Neuronal stem cell (in vitro differentiated cells): Measurements from ENCODE around the gene EIF2AK3. TPM values are rescaled to one million over a fixed set of nuclear protein-coding genes. Genes with fewer than 3 reads are reported as not detected.

Experiments
- DNase-seq: peaks from one replicate; pipeline ENCODE4 v3.0.0-alpha.2; 2013; ENCODE audit warnings: low spot score
- H2AFZ ChIP-seq: one replicate; pipeline ENCODE4 v1.6.1; 2013; ENCODE audit warnings: mild to moderate bottlenecking, low read length, inconsistent platforms
- H2AK5ac ChIP-seq: 2 replicates; pipeline ENCODE4 v1.6.1; 2013; ENCODE audit warnings: low read depth, mild to moderate bottlenecking, inconsistent platforms, low read length, moderate library complexity, mixed read lengths
- H2BK120ac ChIP-seq: 2 replicates; pipeline ENCODE4 v1.6.1; 2013; ENCODE audit warnings: low read depth, mild to moderate bottlenecking, inconsistent platforms, low read length, moderate library complexity, mixed read lengths
- H2BK12ac ChIP-seq: one replicate; pipeline ENCODE4 v1.6.1; 2013; ENCODE audit warnings: low read length, inconsistent platforms
- H2BK15ac ChIP-seq: 2 replicates; pipeline ENCODE4 v1.6.1; 2013; ENCODE audit warnings: mild to moderate bottlenecking, low read length, inconsistent platforms, mixed read lengths
- H2BK5ac ChIP-seq: one replicate; pipeline ENCODE4 v1.6.1; 2013; ENCODE audit warnings: inconsistent platforms, mild to moderate bottlenecking, low read length, moderate library complexity
- H3K14ac ChIP-seq: one replicate; pipeline ENCODE4 v1.6.1; 2013; ENCODE audit warnings: low read length, inconsistent platforms
- H3K18ac ChIP-seq: 2 replicates; pipeline ENCODE4 v1.6.1; 2013; ENCODE audit warnings: low read length, inconsistent platforms
- H3K23ac ChIP-seq: 2 replicates; pipeline ENCODE4 v1.6.1; 2013; ENCODE audit warnings: low read depth, mild to moderate bottlenecking, mixed read lengths, low read length, inconsistent platforms; ENCODE audit not compliant: poor library complexity
- H3K27ac ChIP-seq: replicated peaks from 3 replicates; pipeline ENCODE4 v1.5.1; 2013; ENCODE audit warnings: low read length, inconsistent platforms
- H3K27me3 ChIP-seq, 3 experiments: 2 replicates each; pipeline ENCODE4 v1.6.1; 2013; ENCODE audit warnings: low read length in 3 of 3, mild to moderate bottlenecking in 2 of 3, inconsistent platforms in 1 of 3, low read depth in 1 of 3, mixed read lengths in 1 of 3, moderate library complexity in 1 of 3; ENCODE audit not compliant: control insufficient read depth in 3 of 3, insufficient read depth in 3 of 3
- H3K36me3 ChIP-seq, 2 donors: replicated peaks in 1 of 2; 2 replicates each; pipeline ENCODE4 v1.6.1; 2013; ENCODE audit warnings: low read length in 2 of 2; ENCODE audit not compliant: control insufficient read depth in 2 of 2, insufficient read depth in 2 of 2
- H3K4ac ChIP-seq: 2 replicates; pipeline ENCODE4 v1.6.1; 2013; ENCODE audit warnings: inconsistent platforms, mild to moderate bottlenecking, low read length, moderate library complexity
- H3K4me1 ChIP-seq, 2 donors: 1 replicate in 1 of 2; 2 replicates in 1 of 2; pipeline ENCODE4 v1.6.1; 2013; ENCODE audit warnings: low read length in 2 of 2, low read depth in 1 of 2; ENCODE audit not compliant: control insufficient read depth in 2 of 2, insufficient read depth in 1 of 2
- H3K4me2 ChIP-seq: one replicate; pipeline ENCODE4 v1.6.1; 2013; ENCODE audit warnings: mild to moderate bottlenecking, low read length, inconsistent platforms; ENCODE audit not compliant: insufficient read depth, poor library complexity, severe bottlenecking
- H3K4me3 ChIP-seq, 2 donors: 2 replicates each; pipeline ENCODE4 v1.5.1; 2013; ENCODE audit warnings: low read length in 2 of 2, mild to moderate bottlenecking in 2 of 2, inconsistent platforms in 1 of 2, moderate library complexity in 1 of 2
- H3K79me1 ChIP-seq: one replicate; pipeline ENCODE4 v1.6.1; 2013; ENCODE audit warnings: low read depth, mild to moderate bottlenecking, inconsistent platforms, low read length, moderate library complexity
- H3K9ac ChIP-seq: one replicate; pipeline ENCODE4 v1.6.1; 2013; ENCODE audit warnings: mild to moderate bottlenecking, low read depth, low read length, inconsistent platforms; ENCODE audit not compliant: poor library complexity
- H3K9me3 ChIP-seq, 2 donors: replicated peaks in 1 of 2; 2 replicates each; pipeline versions ENCODE3 to v1.6.1; 2013; ENCODE audit warnings: low read length in 2 of 2, mild to moderate bottlenecking in 2 of 2, inconsistent platforms in 1 of 2, low read depth in 1 of 2, mixed read lengths in 1 of 2, moderate library complexity in 1 of 2; ENCODE audit not compliant: control insufficient read depth in 2 of 2, insufficient read depth in 1 of 2
- H4K8ac ChIP-seq: one replicate; pipeline ENCODE4 v1.6.1; 2013; ENCODE audit warnings: low read depth, mild to moderate bottlenecking, inconsistent platforms, low read length, moderate library complexity
- H4K91ac ChIP-seq: one replicate; pipeline ENCODE4 v1.6.1; 2013; ENCODE audit warnings: low read length, low read depth, mild to moderate bottlenecking, inconsistent platforms; ENCODE audit not compliant: poor library complexity
- WGBS, 2 donors: extraction: QIAGEN DNeasy Blood & Tissue Kit; methylation state at CpG; one replicate each; pipeline ENCODE4 v1.1.7; 2013; ENCODE audit warnings: missing lambda C conversion rate in 2 of 2, mixed read lengths in 1 of 2; ENCODE audit not compliant: insufficient read length in 2 of 2, insufficient replicate concordance in 1 of 2; ENCODE audit errors: extremely low coverage in 2 of 2; 5-methylcytosine and 5-hydroxymethylcytosine counted together
- polyA plus RNA-seq, 2 experiments: library from polyadenylated mRNA; stranded (reverse); fragments of 200-250 nt; gene quantifications; one replicate each; pipeline ENCODE4 v1.2.3, GENCODE V29; 2013

Gene EIF2AK3
- polyA plus RNA-seq (2013, experiment 1 of 2) = 10.9 TPM
- polyA plus RNA-seq (2013, experiment 2 of 2) = 9.6 TPM

- Histone ChIP-seq H3K9ac (peak within 1 kb of the TSS; percentile 94), H4K91ac (peak within 1 kb of the TSS; percentile 89), H3K4me1 (peaks cover 2 to 7% of the 10 kb centered on the region in 2 donors), H2BK12ac (no peak within 1 kb of the TSS), H3K27me3 (no peaks in the 10 kb centered on the region), H3K4me2 (peak within 1 kb of the TSS; percentile 91), H2BK120ac (peak within 1 kb of the TSS; percentile 85), H3K18ac (peak within 1 kb of the TSS; percentile 96), H2BK5ac (peak within 1 kb of the TSS; percentile 60), H4K8ac (no peak within 1 kb of the TSS), H2AFZ (peak within 1 kb of the TSS; percentile 94), H2AK5ac (no peak within 1 kb of the TSS), H2BK15ac (no peak within 1 kb of the TSS), H3K4ac (no peak within 1 kb of the TSS), H3K14ac (peak within 1 kb of the TSS; percentile 82), H3K23ac (peak within 1 kb of the TSS; percentile 90), H3K27ac (peak within 1 kb of the TSS; percentile 98), H3K36me3 (no peaks in the 10 kb centered on the region), H3K9me3 (no peaks in the 10 kb centered on the region), H3K4me3 (peak within 1 kb of the TSS; percentile 75 to 98), H3K79me1 (peaks cover 5% of the 10 kb centered on the region)
- peak; percentile 100 for DNase-seq
- no CpG with 5 or more reads among the region's 75 CpGs for WGBS, 2 donors
These were observed at the start of gene EIF2AK3 for GRCh38 chr2:88627055-88627855. Gene EIF2AK3 (minus strand): TSS chr2:88627464. CDS start chr2:88627274, 190 bp downstream.

- no peaks in the 10 kb centered on the region for H3K36me3 ChIP-seq
- H3K4ac ChIP-seq = no peak overlapping the region
- H3K18ac ChIP-seq = no peak overlapping the region
- H2BK120ac ChIP-seq = no peak overlapping the region
- no peak overlapping the region for H2AFZ ChIP-seq
- H3K4me1 ChIP-seq = no peaks in the 10 kb centered on the region
- no peak overlapping the region for H2BK5ac ChIP-seq
- no peak overlapping the region for H3K23ac ChIP-seq
- no peaks in the 10 kb centered on the region for H3K27me3 ChIP-seq
- no peak for DNase-seq
- no peak overlapping the region for H3K4me2 ChIP-seq
- H2AK5ac ChIP-seq = no peak overlapping the region
- H3K79me1 ChIP-seq = no peaks in the 10 kb centered on the region
- no peak overlapping the region for H3K27ac ChIP-seq
- H3K9ac ChIP-seq = no peak overlapping the region
- no peak overlapping the region for H2BK12ac ChIP-seq
- no CpG with 5 or more reads among the region's 1 CpG for WGBS, 2 donors
- H4K8ac ChIP-seq = no peak overlapping the region
- H3K4me3 ChIP-seq = no peak overlapping the region
- H2BK15ac ChIP-seq = no peak overlapping the region
- H4K91ac ChIP-seq = no peak overlapping the region
- H3K9me3 ChIP-seq = no peaks in the 10 kb centered on the region
- H3K14ac ChIP-seq = no peak overlapping the region
These were observed 46.1 kb upstream of the EIF2AK3 start for GRCh38 chr2:88673363-88673762.

GRCh38 chr2:88671786-88672427 is 44.6 kb upstream of the EIF2AK3 start:
- Histone ChIP-seq H3K9me3 (no peaks in the 10 kb centered on the region), H4K91ac (no peak overlapping the region), H2BK5ac (no peak overlapping the region), H2AFZ (no peak overlapping the region), H3K27me3 (no peaks in the 10 kb centered on the region), H3K9ac (no peak overlapping the region), H3K79me1 (no peaks in the 10 kb centered on the region), H2AK5ac (no peak overlapping the region), H3K27ac (no peak overlapping the region), H4K8ac (no peak overlapping the region), H2BK12ac (no peak overlapping the region), H3K4me2 (no peak overlapping the region), H2BK120ac (no peak overlapping the region), H2BK15ac (no peak overlapping the region), H3K14ac (no peak overlapping the region), H3K36me3 (no peaks in the 10 kb centered on the region), H3K4me3 (no peak overlapping the region), H3K4ac (no peak overlapping the region), H3K18ac (no peak overlapping the region), H3K23ac (no peak overlapping the region), H3K4me1 (no peaks in the 10 kb centered on the region)
- peak; percentile 27 for DNase-seq
- WGBS, 2 donors = no CpG with 5 or more reads among the region's 11 CpGs
